Measurements from ENCODE around the gene KDM4B.

The KDM4B gene

GRCh38 chr19:5074407-5074806 is 105.5 kb downstream of the KDM4B start:
- H3K36me3 ChIP-seq, result peaks cover 7% of the 10 kb centered on the region
- no peak overlapping the region for H3K4me3 ChIP-seq (ENCODE audit: low read depth, low read length)
- no peak for DNase-seq
- H3K4me1 ChIP-seq, result peaks cover 4% of the 10 kb centered on the region; the same call in 1 of the 2 replicates
- H3K27me3 ChIP-seq, result no peaks in the 10 kb centered on the region
- no peak for TF ChIP-seq CTCF (IDR thresholded peaks at IDR 0.05; ENCODE audit: low read depth, low read length)
- no peaks in the 10 kb centered on the region for H3K9me3 ChIP-seq

- Histone ChIP-seq H3K36me3 (peaks cover 7% of the 10 kb centered on the region), H3K4me1 (peaks cover 9% of the 10 kb centered on the region), H3K27me3 (no peaks in the 10 kb centered on the region), H3K9me3 (no peaks in the 10 kb centered on the region), H3K4me3 (ENCODE audit: low read depth, low read length) (no peak overlapping the region)
- no peak for DNase-seq
- no peak for TF ChIP-seq CTCF (IDR thresholded peaks at IDR 0.05; ENCODE audit: low read depth, low read length)
Observed at GRCh38 chr19:5074830-5075394, 106.0 kb downstream of the KDM4B start.

GRCh38 chr19:5075597-5075996 is 106.7 kb downstream of the KDM4B start:
- H3K4me3 ChIP-seq (ENCODE audit: low read depth, low read length), result no peak overlapping the region
- peaks cover 13% of the 10 kb centered on the region for H3K4me1 ChIP-seq
- H3K9me3 ChIP-seq, result no peaks in the 10 kb centered on the region
- no peaks in the 10 kb centered on the region for H3K27me3 ChIP-seq
- H3K36me3 ChIP-seq, result peaks cover 8% of the 10 kb centered on the region
- TF ChIP-seq CTCF (IDR thresholded peaks at IDR 0.05; ENCODE audit: low read depth, low read length), result no peak
- DNase-seq, result no peak

- peaks cover 18% of the 10 kb centered on the region for H3K36me3 ChIP-seq
- no peak overlapping the region for H3K4me3 ChIP-seq (ENCODE audit: low read depth, low read length)
- H3K27me3 ChIP-seq, result no peaks in the 10 kb centered on the region
- H3K9me3 ChIP-seq, result no peaks in the 10 kb centered on the region
- no peak for TF ChIP-seq CTCF (IDR thresholded peaks at IDR 0.05; ENCODE audit: low read depth, low read length)
- peaks cover 22% of the 10 kb centered on the region for H3K4me1 ChIP-seq
- DNase-seq, result no peak
Observed at GRCh38 chr19:5076440-5077208, 107.7 kb downstream of the KDM4B start.

GRCh38 chr19:5077209-5077515 is 108.2 kb downstream of the KDM4B start:
- no peak for TF ChIP-seq CTCF (IDR thresholded peaks at IDR 0.05; ENCODE audit: low read depth, low read length)
- H3K4me3 ChIP-seq (ENCODE audit: low read depth, low read length), result no peak overlapping the region
- no peak for DNase-seq
- H3K27me3 ChIP-seq, result no peaks in the 10 kb centered on the region
- no peaks in the 10 kb centered on the region for H3K9me3 ChIP-seq
- H3K4me1 ChIP-seq, result peaks cover 24% of the 10 kb centered on the region
- peaks cover 24% of the 10 kb centered on the region for H3K36me3 ChIP-seq

- H3K4me1 ChIP-seq, result peaks cover 28% of the 10 kb centered on the region
- no peak for TF ChIP-seq CTCF (IDR thresholded peaks at IDR 0.05; ENCODE audit: low read depth, low read length)
- peaks cover 30% of the 10 kb centered on the region for H3K36me3 ChIP-seq
- no peak overlapping the region for H3K4me3 ChIP-seq (ENCODE audit: low read depth, low read length)
- no peaks in the 10 kb centered on the region for H3K27me3 ChIP-seq
- no peak for DNase-seq
- no peaks in the 10 kb centered on the region for H3K9me3 ChIP-seq
Observed at GRCh38 chr19:5078182-5078581, 109.3 kb downstream of the KDM4B start.

Measured in BE2C (cell line).